ENCODE data around the gene CD44.

The CD44 gene

DNA sequence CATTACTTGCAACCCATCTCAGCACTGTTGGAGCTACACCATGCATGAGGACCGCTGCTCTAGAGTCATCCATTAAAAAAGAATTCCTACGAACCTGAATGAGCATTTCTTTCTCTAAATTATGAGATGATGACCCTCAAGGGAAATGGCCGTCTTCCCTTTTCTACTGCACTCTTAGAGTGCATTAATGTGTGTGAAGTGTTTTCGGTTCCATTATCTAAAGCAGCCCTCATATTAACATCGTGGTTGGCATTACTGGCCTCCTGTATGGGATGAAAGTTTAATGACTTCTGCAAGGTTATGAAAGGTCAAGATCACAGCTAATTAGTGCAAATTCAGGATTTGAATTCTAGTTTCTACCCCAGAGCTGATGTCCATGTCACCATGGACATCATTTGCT, 16.7 kb downstream of the CD44 start:
- in situ Hi-C loops (cut with HindIII; ENCODE audit: low sequenced_read_pairs): no loop called here

- in situ Hi-C loops (cut with HindIII; ENCODE audit: low sequenced_read_pairs): no loop called here
Observed at GRCh38 chr11:35157814-35158700, 19.1 kb downstream of the CD44 start.

DNA sequence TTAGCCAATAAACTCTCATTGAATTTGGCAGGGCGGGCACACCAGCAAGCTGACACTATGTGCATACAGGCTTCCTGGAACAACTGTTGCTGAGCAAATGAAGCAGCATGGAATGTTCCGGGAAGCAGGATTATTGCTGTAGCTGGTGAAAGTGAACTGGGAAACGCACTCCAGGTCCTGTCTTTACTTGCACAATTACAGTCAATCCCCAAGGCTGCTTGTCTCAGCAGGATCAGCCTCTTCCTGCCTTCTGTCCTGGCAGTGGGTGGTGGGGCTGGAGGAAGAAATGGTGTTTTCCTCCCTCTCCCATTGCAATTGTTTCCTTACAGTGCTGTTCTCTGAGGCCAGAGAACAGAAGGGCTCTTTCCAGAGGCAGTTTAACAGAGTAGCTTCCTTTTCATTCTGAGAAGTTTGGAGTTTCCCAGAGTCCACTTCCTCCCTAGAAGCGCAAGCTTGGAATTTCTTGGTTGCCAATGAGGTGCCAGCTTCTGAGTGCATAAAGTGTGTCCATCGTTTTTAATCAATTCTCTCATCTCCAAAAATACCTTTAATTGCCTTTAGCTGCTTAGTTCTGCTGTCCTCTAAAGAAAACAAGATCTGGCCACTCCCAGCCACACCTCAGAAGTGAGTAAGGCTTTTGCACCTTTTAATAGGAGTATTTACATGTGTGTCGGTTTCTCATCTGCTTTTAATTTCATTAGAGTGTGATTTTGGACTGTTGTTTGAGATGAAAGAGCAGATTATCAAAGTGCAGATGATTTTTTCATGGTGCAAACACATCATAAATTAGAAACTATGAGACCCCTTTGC, 19.9 kb downstream of the CD44 start:
- in situ Hi-C loops (cut with HindIII; ENCODE audit: low sequenced_read_pairs): no loop called here

GRCh38 chr11:35160246-35160824, 21.4 kb downstream of the CD44 start:
- in situ Hi-C loops (cut with HindIII; ENCODE audit: low sequenced_read_pairs): no loop called here

GRCh38 chr11:35160902-35161597, 22.1 kb downstream of the CD44 start:
- in situ Hi-C loops (cut with HindIII; ENCODE audit: low sequenced_read_pairs): no loop called here

GRCh38 chr11:35162745-35163144, 23.8 kb downstream of the CD44 start:
- in situ Hi-C loops (cut with HindIII; ENCODE audit: low sequenced_read_pairs): no loop called here

DNA sequence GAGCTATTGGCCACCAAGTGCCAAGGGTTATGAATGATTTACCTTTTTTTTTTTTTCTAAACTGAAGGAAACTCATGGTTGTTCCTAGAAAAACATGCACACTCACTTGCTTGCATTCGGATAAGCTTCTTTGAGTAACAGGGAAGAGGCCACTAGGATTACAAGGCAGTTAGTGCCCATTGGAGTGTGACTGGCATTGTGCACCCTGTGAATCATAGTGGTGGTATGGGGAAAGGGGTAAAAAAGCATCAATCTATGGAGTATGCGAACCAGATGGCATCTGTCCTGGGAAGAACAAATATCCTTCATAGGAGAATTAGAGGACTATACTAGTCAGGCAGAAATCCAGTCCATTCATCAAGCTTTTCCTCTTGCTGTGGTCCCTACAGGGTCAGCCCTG, 24.2 kb downstream of the CD44 start:
- in situ Hi-C loops (cut with HindIII; ENCODE audit: low sequenced_read_pairs): no loop called here

DNA sequence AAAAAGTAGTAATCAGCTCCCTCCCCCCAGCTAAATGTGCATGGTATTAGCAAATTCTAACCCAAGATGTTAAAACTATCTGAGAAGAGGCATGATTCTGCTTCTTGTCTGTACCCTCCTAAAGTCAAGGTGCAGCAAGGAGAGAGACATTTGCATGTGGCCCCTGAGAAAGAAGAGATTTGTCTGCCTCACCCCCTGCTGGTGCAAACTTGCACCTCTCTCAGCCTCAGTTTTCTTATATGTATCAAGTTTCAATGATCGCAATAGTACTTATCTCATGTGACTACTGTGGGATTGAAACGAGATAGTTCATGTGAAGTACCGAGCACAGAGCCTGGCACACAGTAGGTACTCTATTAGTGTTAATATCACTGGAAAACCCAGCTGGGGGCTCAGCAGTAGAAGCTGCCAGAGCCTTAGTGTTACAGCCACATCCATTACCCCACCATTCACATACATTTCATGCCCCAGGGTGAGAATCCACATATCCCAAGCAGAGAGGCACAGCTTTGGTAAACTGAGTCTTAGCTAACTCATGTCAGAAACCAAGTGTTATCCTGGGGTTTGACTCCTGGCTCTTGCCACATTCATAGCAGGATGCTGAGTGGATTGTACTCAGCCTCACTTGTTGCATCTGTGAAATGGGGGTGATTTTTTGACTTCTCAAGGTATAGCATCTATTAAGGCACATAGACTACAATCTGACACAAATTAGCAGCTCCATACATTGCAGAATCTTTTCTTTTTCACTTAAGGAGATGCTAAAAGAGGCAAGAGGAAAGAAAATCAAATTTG, 24.9 kb downstream of the CD44 start:
- in situ Hi-C loops (cut with HindIII; ENCODE audit: low sequenced_read_pairs): no loop called here

DNA sequence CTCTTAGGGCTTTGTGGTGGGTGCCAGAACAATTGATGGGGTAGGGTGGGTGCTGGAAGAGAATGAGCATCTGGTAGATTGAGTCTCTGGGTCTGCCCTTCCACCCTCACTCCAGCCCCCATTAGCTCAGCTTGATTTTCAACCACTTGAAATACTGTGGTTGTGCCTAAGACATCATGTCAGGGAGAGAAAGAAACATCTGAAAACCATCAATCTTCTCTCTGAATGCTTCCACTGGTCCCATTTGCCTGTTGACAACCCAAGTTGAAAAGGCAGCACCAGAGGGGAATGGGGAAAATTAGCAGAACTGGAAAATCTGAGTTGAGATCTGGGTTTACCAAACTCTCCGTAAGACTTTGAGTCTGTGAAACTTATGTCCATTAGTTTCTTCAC, 26.1 kb downstream of the CD44 start:
- in situ Hi-C loops (cut with HindIII; ENCODE audit: low sequenced_read_pairs): no loop called here

DNA sequence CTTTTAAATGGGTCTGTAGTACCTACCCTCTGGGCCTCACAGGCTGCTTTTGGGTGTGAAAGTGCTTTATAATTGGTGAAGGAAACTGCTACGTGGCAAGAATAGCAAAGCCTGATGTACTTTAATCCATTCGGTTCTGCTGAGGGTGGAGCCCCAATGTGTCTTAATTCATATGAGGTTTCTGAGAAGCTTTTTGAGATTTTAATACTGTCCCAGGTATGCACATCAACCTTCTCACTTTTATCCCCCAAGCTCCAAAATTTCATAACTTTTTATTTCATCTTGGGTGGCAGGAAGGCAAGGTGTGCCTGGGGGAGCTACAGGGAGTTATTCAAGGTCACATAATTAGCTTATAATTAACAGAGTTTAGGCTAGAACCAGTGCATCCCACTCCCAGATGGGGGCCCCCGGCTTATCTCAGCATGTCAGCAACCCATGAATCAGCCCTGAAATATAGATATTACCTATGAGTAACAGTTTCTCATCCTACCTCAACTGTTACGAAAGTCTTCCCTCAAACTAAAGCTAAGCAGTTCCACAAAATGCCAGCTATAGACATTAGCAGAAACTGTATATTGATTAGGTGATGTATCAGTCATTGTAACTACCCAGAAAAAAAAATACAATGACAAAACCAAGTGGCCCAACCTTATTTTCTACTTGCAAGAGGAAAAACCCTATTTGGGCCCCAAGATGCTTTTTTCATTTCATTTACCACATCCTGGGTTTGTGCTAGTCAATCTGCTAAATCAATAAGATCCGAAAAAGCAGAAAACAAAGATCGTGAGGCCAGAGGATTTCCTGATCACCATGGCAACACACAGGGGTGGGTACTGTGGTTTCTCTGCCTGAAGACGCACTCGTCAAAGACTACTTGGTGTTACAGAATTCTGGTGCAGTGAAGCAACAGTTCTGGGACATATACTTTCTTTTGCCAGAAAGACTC, 26.7 kb downstream of the CD44 start:
- in situ Hi-C loops (cut with HindIII; ENCODE audit: low sequenced_read_pairs): no loop called here

- in situ Hi-C loops (cut with HindIII; ENCODE audit: low sequenced_read_pairs): no loop called here
Observed at GRCh38 chr11:35166369-35167360, 27.7 kb downstream of the CD44 start.

DNA sequence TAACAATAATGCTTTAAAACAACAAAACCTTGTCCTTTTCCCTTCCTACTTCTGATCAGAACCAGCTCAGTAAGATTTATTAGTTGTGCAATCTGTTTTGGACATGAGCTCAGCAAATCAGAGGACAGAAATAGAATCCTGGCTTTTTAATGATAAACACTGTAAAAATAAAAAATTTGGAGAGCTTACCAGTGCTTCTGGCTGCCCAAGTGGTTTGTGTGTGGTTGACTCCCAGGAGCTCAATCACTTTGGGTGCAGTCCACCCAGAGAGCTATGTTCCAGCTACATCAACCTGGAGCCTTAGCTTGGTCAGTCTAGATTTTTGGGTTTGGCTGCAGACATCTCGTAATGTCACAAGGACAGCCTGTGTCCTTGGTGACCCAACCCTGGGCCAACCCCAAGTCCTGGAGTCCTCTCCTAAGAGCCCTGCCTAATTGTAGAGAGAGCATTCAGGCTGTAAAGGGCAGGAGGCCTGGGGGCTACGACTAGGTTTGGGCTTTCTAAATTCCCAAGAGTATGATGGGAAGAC, 28.5 kb downstream of the CD44 start:
- in situ Hi-C loops (cut with HindIII; ENCODE audit: low sequenced_read_pairs): no loop called here

DNA sequence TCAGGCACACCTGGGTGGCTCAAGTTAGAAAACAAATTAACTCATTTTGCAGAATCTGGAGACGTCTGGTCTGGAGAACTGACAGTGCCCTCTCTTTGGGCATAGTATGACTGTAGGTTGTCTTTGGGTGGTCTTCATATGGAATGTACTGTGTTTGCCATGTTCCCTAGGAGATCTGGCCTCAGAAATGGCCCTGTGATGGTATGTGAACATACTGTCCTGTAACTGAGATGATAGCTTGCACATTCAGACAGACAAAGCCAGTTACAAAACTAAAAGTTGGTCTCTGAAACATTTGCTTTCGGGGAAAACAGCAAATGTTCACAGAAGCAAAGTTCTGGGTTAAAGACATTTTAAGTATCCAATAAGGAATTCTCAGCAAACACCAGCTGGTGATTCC, 29.7 kb downstream of the CD44 start:
- in situ Hi-C loops (cut with HindIII; ENCODE audit: low sequenced_read_pairs): no loop called here

DNA sequence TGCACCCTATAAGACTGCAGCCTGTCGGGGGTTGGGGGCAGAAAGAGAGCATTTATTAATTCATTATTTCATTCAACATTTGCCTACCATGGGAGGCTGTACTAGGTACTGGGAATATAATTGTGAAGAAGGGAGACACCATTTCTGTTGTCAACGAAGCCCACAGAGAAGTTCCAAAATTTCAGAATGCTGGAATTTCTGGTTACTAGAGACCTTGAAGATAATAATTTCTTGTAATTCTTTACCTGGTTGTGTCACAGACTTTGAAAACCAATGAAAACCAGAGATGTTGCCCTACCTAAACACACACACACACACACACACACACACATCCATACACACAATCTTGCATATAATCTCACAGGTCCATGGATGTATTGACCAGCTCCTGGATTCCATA, 30.1 kb downstream of the CD44 start:
- in situ Hi-C loops (cut with HindIII; ENCODE audit: low sequenced_read_pairs): no loop called here

DNA sequence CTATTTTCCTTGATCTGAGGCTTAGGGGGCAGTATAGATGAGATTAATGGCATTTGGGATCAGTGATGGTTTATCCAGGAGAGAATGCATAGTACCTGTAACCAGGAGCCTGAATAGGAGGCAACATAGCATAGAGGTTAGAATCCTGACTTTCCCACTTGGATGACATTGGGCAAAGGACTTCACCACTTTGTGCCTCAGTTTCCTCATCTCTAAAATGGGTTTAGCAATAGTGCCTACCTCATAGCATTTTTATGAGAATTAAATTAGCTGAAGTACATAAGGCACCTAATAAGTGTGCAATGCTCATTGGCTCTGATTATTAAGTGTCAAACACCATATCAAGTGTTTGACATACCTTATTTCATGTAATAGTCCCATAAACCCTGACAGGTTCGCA, 30.8 kb downstream of the CD44 start:
- in situ Hi-C loops (cut with HindIII; ENCODE audit: low sequenced_read_pairs): loop anchor here (5.0 kb wide), 1 partner anchor 48 kb away; no protein-coding TSS in a partner anchor

- in situ Hi-C loops (cut with HindIII; ENCODE audit: low sequenced_read_pairs): loop anchor here (5.0 kb wide), 1 partner anchor 47 kb away; no protein-coding TSS in a partner anchor
Observed at GRCh38 chr11:35170503-35170902, 31.5 kb downstream of the CD44 start.

DNA sequence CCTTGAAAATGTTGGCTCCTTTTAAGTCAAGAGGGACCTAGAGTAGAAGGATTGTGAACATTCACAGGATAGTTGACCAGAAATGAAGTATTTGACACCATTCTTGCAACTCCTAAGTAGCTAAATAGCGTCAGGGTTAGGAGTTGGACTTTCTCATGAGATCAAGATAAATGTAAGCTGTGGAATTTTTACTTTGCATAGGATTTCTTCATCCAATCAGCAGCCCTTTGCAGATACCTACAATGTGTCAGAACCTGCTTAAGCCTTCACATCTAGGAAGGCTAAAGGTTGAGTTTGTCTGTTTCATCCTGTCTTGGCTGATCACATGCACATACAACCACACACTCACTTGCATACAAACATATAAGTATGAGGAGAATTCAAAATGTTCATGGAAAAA, 32.3 kb downstream of the CD44 start:
- in situ Hi-C loops (cut with HindIII; ENCODE audit: low sequenced_read_pairs): loop anchor here (5.0 kb wide), 1 partner anchor 46 kb away; no protein-coding TSS in a partner anchor

Measured in endothelial cell of hepatic sinusoid (primary cell).